ENCODE results near the gene TULP4.
"Not testable (repeated sequence)": the region's sequence is repeated elsewhere in the genome, so short reads cannot be mapped to it uniquely, and the experiment has no call there.

TULP4 gene

GRCh38 chr6:158475344-158476302, 163.4 kb downstream of the TULP4 start:
- no peak for DNase-seq

- DNase-seq, result no peak
These were observed 164.1 kb downstream of the TULP4 start for GRCh38 chr6:158476389-158476788.

- DNase-seq, result not testable (repeated sequence)
These were observed 165.5 kb downstream of the TULP4 start for GRCh38 chr6:158477722-158478121.

GRCh38 chr6:158480989-158481388, 168.7 kb downstream of the TULP4 start:
- no peak for DNase-seq

- DNase-seq, result no peak
These were observed 169.6 kb downstream of the TULP4 start for GRCh38 chr6:158481690-158482473.

- DNase-seq, result no peak
These were observed 173.2 kb downstream of the TULP4 start for GRCh38 chr6:158485431-158485830.

GRCh38 chr6:158487495-158487894, 175.2 kb downstream of the TULP4 start:
- DNase-seq, result no peak

- DNase-seq, result peak; percentile 14
These were observed 175.8 kb downstream of the TULP4 start for GRCh38 chr6:158488065-158488464.

- no peak for DNase-seq
These were observed 177.2 kb downstream of the TULP4 start for GRCh38 chr6:158489441-158489840.

- no peak for DNase-seq
These were observed 180.6 kb downstream of the TULP4 start for GRCh38 chr6:158492881-158493280.

GRCh38 chr6:158496700-158497099, 184.4 kb downstream of the TULP4 start:
- no peak for DNase-seq

GRCh38 chr6:158497620-158498019, 185.4 kb downstream of the TULP4 start:
- no peak for DNase-seq

- no peak for DNase-seq
These were observed 186.1 kb downstream of the TULP4 start for GRCh38 chr6:158498362-158498761.

GRCh38 chr6:158499601-158500000, 187.3 kb downstream of the TULP4 start:
- DNase-seq, result no peak

GRCh38 chr6:158500016-158500735, 187.9 kb downstream of the TULP4 start:
- DNase-seq, result peak; percentile 51

GRCh38 chr6:158501360-158502262, 189.3 kb downstream of the TULP4 start:
- no peak for DNase-seq

- no peak for DNase-seq
These were observed 190.1 kb downstream of the TULP4 start for GRCh38 chr6:158502263-158502950.

GRCh38 chr6:158503222-158503621, 191.0 kb downstream of the TULP4 start:
- no peak for DNase-seq

- no peak for DNase-seq
These were observed 191.6 kb downstream of the TULP4 start for GRCh38 chr6:158503846-158504245.

- DNase-seq, result no peak
These were observed 192.9 kb downstream of the TULP4 start for GRCh38 chr6:158505194-158505593.

GRCh38 chr6:158506601-158507000, 194.3 kb downstream of the TULP4 start:
- DNase-seq, result no peak
